KOPT-K1 (cell line): Measurements from ENCODE around the gene ZFP57.

Source experiments
- H3K27ac ChIP-seq: fragments of 200-600 bp; sonication (generic); 2 replicates; pipeline ENCODE4 v1.5.1; 2016; ENCODE audit warnings: antibody characterized with exemption, mild to moderate bottlenecking, low read depth, low read length; ENCODE audit not compliant: poor library complexity, severe bottlenecking
- H3K36me3 ChIP-seq: fragments of 200-600 bp; sonication (generic); 2 replicates; pipeline ENCODE4 v1.5.1; 2017; ENCODE audit warnings: antibody characterized with exemption, mild to moderate bottlenecking, low read length, moderate library complexity; ENCODE audit not compliant: insufficient read depth
- H3K9me3 ChIP-seq: fragments of 200-600 bp; sonication (generic); 2 replicates; pipeline ENCODE4 v1.5.1; 2017; ENCODE audit warnings: antibody characterized with exemption, low read length, mild to moderate bottlenecking; ENCODE audit not compliant: insufficient read depth, poor library complexity, severe bottlenecking

ZFP57 gene

GRCh38 chr6:29627755-29628418 lies 53.1 kb downstream of the ZFP57 start:
- Histone ChIP-seq H3K27ac (no peak overlapping the region), H3K9me3 (no peaks in the 10 kb centered on the region), H3K36me3 (no peaks in the 10 kb centered on the region)

GRCh38 chr6:29626948-29627754 lies 53.8 kb downstream of the ZFP57 start:
- H3K27ac ChIP-seq, result no peak overlapping the region
- H3K9me3 ChIP-seq, result no peaks in the 10 kb centered on the region
- no peaks in the 10 kb centered on the region for H3K36me3 ChIP-seq

GRCh38 chr6:29625337-29625930 lies 55.5 kb downstream of the ZFP57 start:
- H3K27ac ChIP-seq, result no peak overlapping the region

GRCh38 chr6:29624520-29624961 lies 56.4 kb downstream of the ZFP57 start:
- H3K36me3 ChIP-seq, result no peaks in the 10 kb centered on the region
- H3K9me3 ChIP-seq, result no peaks in the 10 kb centered on the region
- no peak overlapping the region for H3K27ac ChIP-seq

More at GRCh38 chr6:29625337-29625930, 55.5 kb downstream of the ZFP57 start:
- Histone ChIP-seq H3K9me3 (no peaks in the 10 kb centered on the region), H3K36me3 (no peaks in the 10 kb centered on the region)
